Measurements from ENCODE around the gene FCRL1.

The FCRL1 gene

GRCh38 chr1:157819896-157820295 is at the start of gene FCRL1:
FCRL1 (minus strand) TSS chr1:157820120; CDS start chr1:157820037, 83 bp downstream.
- DNase-seq = no peak

GRCh38 chr1:157868654-157869053 is 48.7 kb upstream of the FCRL1 start:
- DNase-seq = no peak

GRCh38 chr1:157862114-157863070 is 42.5 kb upstream of the FCRL1 start:
- no peak for DNase-seq

GRCh38 chr1:157856538-157856937 is 36.6 kb upstream of the FCRL1 start:
- no peak for DNase-seq

- no peak for DNase-seq
Measured at GRCh38 chr1:157852476-157852875, 32.6 kb upstream of the FCRL1 start.

- DNase-seq = no peak
Measured at GRCh38 chr1:157849229-157849875, 29.4 kb upstream of the FCRL1 start.

GRCh38 chr1:157844089-157844830 is 24.3 kb upstream of the FCRL1 start:
- DNase-seq = no peak

- no peak for DNase-seq
Measured at GRCh38 chr1:157842939-157843338, 23.0 kb upstream of the FCRL1 start.

GRCh38 chr1:157841708-157842107 is 21.8 kb upstream of the FCRL1 start, which contains the start of gene CD5L:
CD5L (minus strand) TSS chr1:157841808; CDS start chr1:157841701, 107 bp downstream.
- DNase-seq = no peak

GRCh38 chr1:157838966-157839365 is 19.0 kb upstream of the FCRL1 start:
- no peak for DNase-seq

- DNase-seq = no peak
Measured at GRCh38 chr1:157834430-157834829, 14.5 kb upstream of the FCRL1 start.

GRCh38 chr1:157833145-157833544 is 13.2 kb upstream of the FCRL1 start:
- DNase-seq = no peak

- no peak for DNase-seq
Measured at GRCh38 chr1:157831968-157832626, 12.2 kb upstream of the FCRL1 start.

GRCh38 chr1:157830887-157831286 is 11.0 kb upstream of the FCRL1 start:
- DNase-seq = no peak

GRCh38 chr1:157829711-157830110 is 9.8 kb upstream of the FCRL1 start:
- DNase-seq = no peak

- no peak for DNase-seq
Measured at GRCh38 chr1:157829210-157829609, 9.3 kb upstream of the FCRL1 start.

GRCh38 chr1:157820299-157820698 is 379 bp upstream of the FCRL1 start:
- DNase-seq = no peak

- no peak for DNase-seq
Measured at GRCh38 chr1:157819215-157819614, 705 bp downstream of the FCRL1 start.

- DNase-seq = no peak
Measured at GRCh38 chr1:157813269-157813668, 6.7 kb downstream of the FCRL1 start.

GRCh38 chr1:157806431-157807149 is 13.3 kb downstream of the FCRL1 start:
- DNase-seq = no peak

- no peak for DNase-seq
Measured at GRCh38 chr1:157803851-157804250, 16.1 kb downstream of the FCRL1 start.

GRCh38 chr1:157799996-157800395 is 19.9 kb downstream of the FCRL1 start:
- DNase-seq = no peak
